Measurements from ENCODE around the gene FKBP6.
"Not testable (repeated sequence)": the region's sequence is repeated elsewhere in the genome, so short reads cannot be mapped to it uniquely, and the experiment has no call there.

FKBP6 gene

GRCh38 chr7:73311421-73311820 lies 16.5 kb upstream of the FKBP6 start:
- not testable (repeated sequence) for H3K9ac ChIP-seq (ENCODE audit: low read length); H3K4me3 ChIP-seq (ENCODE audit: low read length); H3K36me3 ChIP-seq (ENCODE audit: control insufficient read depth, insufficient read depth, low read length); H3K4me1 ChIP-seq (ENCODE audit: control insufficient read depth, insufficient read depth, low read length); H3K27ac ChIP-seq (ENCODE audit: low read depth, low read length); H3K27me3 ChIP-seq (ENCODE audit: control insufficient read depth, insufficient read depth, low read length)

- Histone ChIP-seq H3K36me3 (ENCODE audit: control insufficient read depth, insufficient read depth, low read length) (no peaks in the 10 kb centered on the region), H3K4me3 (ENCODE audit: low read length) (no peak overlapping the region), H3K27ac (ENCODE audit: low read depth, low read length) (no peak overlapping the region), H3K4me1 (ENCODE audit: control insufficient read depth, insufficient read depth, low read length) (peaks cover under 1% of the 10 kb centered on the region), H3K9ac (ENCODE audit: low read length) (no peak overlapping the region), H3K27me3 (ENCODE audit: control insufficient read depth, insufficient read depth, low read length) (no peaks in the 10 kb centered on the region)
Observed at GRCh38 chr7:73312831-73313520, 15.0 kb upstream of the FKBP6 start.

- H3K4me3 ChIP-seq (ENCODE audit: low read length) = no peak overlapping the region
- H3K27me3 ChIP-seq (ENCODE audit: control insufficient read depth, insufficient read depth, low read length) = no peaks in the 10 kb centered on the region
- H3K36me3 ChIP-seq (ENCODE audit: control insufficient read depth, insufficient read depth, low read length) = no peaks in the 10 kb centered on the region
- no peak overlapping the region for H3K9ac ChIP-seq (ENCODE audit: low read length)
- H3K27ac ChIP-seq (ENCODE audit: low read depth, low read length) = no peak overlapping the region
- no peaks in the 10 kb centered on the region for H3K4me1 ChIP-seq (ENCODE audit: control insufficient read depth, insufficient read depth, low read length)
Observed at GRCh38 chr7:73313521-73313906, 14.4 kb upstream of the FKBP6 start.

- Histone ChIP-seq H3K9ac (ENCODE audit: low read length) (no peak overlapping the region), H3K36me3 (ENCODE audit: control insufficient read depth, insufficient read depth, low read length) (no peaks in the 10 kb centered on the region), H3K4me3 (ENCODE audit: low read length) (no peak overlapping the region), H3K27ac (ENCODE audit: low read depth, low read length) (no peak overlapping the region), H3K27me3 (ENCODE audit: control insufficient read depth, insufficient read depth, low read length) (no peaks in the 10 kb centered on the region), H3K4me1 (ENCODE audit: control insufficient read depth, insufficient read depth, low read length) (no peaks in the 10 kb centered on the region)
Observed at GRCh38 chr7:73314271-73314670, 13.7 kb upstream of the FKBP6 start.

GRCh38 chr7:73316521-73316920 lies 11.4 kb upstream of the FKBP6 start:
- Histone ChIP-seq H3K4me1 (ENCODE audit: control insufficient read depth, insufficient read depth, low read length) (no peaks in the 10 kb centered on the region), H3K27me3 (ENCODE audit: control insufficient read depth, insufficient read depth, low read length) (no peaks in the 10 kb centered on the region), H3K4me3 (ENCODE audit: low read length) (no peak overlapping the region), H3K36me3 (ENCODE audit: control insufficient read depth, insufficient read depth, low read length) (no peaks in the 10 kb centered on the region), H3K9ac (ENCODE audit: low read length) (no peak overlapping the region), H3K27ac (ENCODE audit: low read depth, low read length) (no peak overlapping the region)

- not testable (repeated sequence) for H3K36me3 ChIP-seq (ENCODE audit: control insufficient read depth, insufficient read depth, low read length); H3K4me3 ChIP-seq (ENCODE audit: low read length); H3K9ac ChIP-seq (ENCODE audit: low read length); H3K4me1 ChIP-seq (ENCODE audit: control insufficient read depth, insufficient read depth, low read length); H3K27ac ChIP-seq (ENCODE audit: low read depth, low read length); H3K27me3 ChIP-seq (ENCODE audit: control insufficient read depth, insufficient read depth, low read length)
Observed at GRCh38 chr7:73318656-73319204, 9.2 kb upstream of the FKBP6 start.

GRCh38 chr7:73319541-73319940 lies 8.4 kb upstream of the FKBP6 start:
- not testable (repeated sequence) for H3K36me3 ChIP-seq (ENCODE audit: control insufficient read depth, insufficient read depth, low read length); H3K27ac ChIP-seq (ENCODE audit: low read depth, low read length); H3K4me1 ChIP-seq (ENCODE audit: control insufficient read depth, insufficient read depth, low read length); H3K9ac ChIP-seq (ENCODE audit: low read length); H3K4me3 ChIP-seq (ENCODE audit: low read length); H3K27me3 ChIP-seq (ENCODE audit: control insufficient read depth, insufficient read depth, low read length)

- not testable (repeated sequence) for H3K27ac ChIP-seq (ENCODE audit: low read depth, low read length); H3K4me1 ChIP-seq (ENCODE audit: control insufficient read depth, insufficient read depth, low read length); H3K27me3 ChIP-seq (ENCODE audit: control insufficient read depth, insufficient read depth, low read length)
Observed at GRCh38 chr7:73320009-73320408, 8.0 kb upstream of the FKBP6 start.

GRCh38 chr7:73323434-73324080 lies 4.4 kb upstream of the FKBP6 start:
- not testable (repeated sequence) for H3K27me3 ChIP-seq (ENCODE audit: control insufficient read depth, insufficient read depth, low read length); H3K4me1 ChIP-seq (ENCODE audit: control insufficient read depth, insufficient read depth, low read length); H3K9ac ChIP-seq (ENCODE audit: low read length); H3K36me3 ChIP-seq (ENCODE audit: control insufficient read depth, insufficient read depth, low read length); H3K27ac ChIP-seq (ENCODE audit: low read depth, low read length)
- H3K4me3 ChIP-seq (ENCODE audit: low read length) = peak overlapping the region; percentile 1

More at GRCh38 chr7:73320009-73320408, 8.0 kb upstream of the FKBP6 start:
- H3K4me3 ChIP-seq (ENCODE audit: low read length); H3K36me3 ChIP-seq (ENCODE audit: control insufficient read depth, insufficient read depth, low read length); H3K9ac ChIP-seq (ENCODE audit: low read length): not testable (repeated sequence)

GRCh38 chr7:73324081-73324845 lies 3.7 kb upstream of the FKBP6 start:
- H3K4me1 ChIP-seq (ENCODE audit: control insufficient read depth, insufficient read depth, low read length); H3K27me3 ChIP-seq (ENCODE audit: control insufficient read depth, insufficient read depth, low read length); H3K9ac ChIP-seq (ENCODE audit: low read length); H3K36me3 ChIP-seq (ENCODE audit: control insufficient read depth, insufficient read depth, low read length); H3K27ac ChIP-seq (ENCODE audit: low read depth, low read length): not testable (repeated sequence)
- peak overlapping the region; percentile 1 for H3K4me3 ChIP-seq (ENCODE audit: low read length)

GRCh38 chr7:73325424-73325823 lies 2.5 kb upstream of the FKBP6 start:
- not testable (repeated sequence) for H3K4me3 ChIP-seq (ENCODE audit: low read length); H3K9ac ChIP-seq (ENCODE audit: low read length)

GRCh38 chr7:73327449-73327848 lies 512 bp upstream of the FKBP6 start:
- not testable (repeated sequence) for H3K4me1 ChIP-seq (ENCODE audit: control insufficient read depth, insufficient read depth, low read length); H3K4me3 ChIP-seq (ENCODE audit: low read length); H3K27me3 ChIP-seq (ENCODE audit: control insufficient read depth, insufficient read depth, low read length); H3K27ac ChIP-seq (ENCODE audit: low read depth, low read length); H3K36me3 ChIP-seq (ENCODE audit: control insufficient read depth, insufficient read depth, low read length); H3K9ac ChIP-seq (ENCODE audit: low read length)

More at GRCh38 chr7:73325424-73325823, 2.5 kb upstream of the FKBP6 start:
- H3K27ac ChIP-seq (ENCODE audit: low read depth, low read length); H3K4me1 ChIP-seq (ENCODE audit: control insufficient read depth, insufficient read depth, low read length); H3K36me3 ChIP-seq (ENCODE audit: control insufficient read depth, insufficient read depth, low read length); H3K27me3 ChIP-seq (ENCODE audit: control insufficient read depth, insufficient read depth, low read length): not testable (repeated sequence)

Measured in rectal smooth muscle tissue (tissue), 1 donor.